ENCODE measurements around the gene MSRB1.
"Not testable (repeated sequence)": the region's sequence is repeated elsewhere in the genome, so short reads cannot be mapped to it uniquely, and the experiment has no call there.

MSRB1 gene

DNA sequence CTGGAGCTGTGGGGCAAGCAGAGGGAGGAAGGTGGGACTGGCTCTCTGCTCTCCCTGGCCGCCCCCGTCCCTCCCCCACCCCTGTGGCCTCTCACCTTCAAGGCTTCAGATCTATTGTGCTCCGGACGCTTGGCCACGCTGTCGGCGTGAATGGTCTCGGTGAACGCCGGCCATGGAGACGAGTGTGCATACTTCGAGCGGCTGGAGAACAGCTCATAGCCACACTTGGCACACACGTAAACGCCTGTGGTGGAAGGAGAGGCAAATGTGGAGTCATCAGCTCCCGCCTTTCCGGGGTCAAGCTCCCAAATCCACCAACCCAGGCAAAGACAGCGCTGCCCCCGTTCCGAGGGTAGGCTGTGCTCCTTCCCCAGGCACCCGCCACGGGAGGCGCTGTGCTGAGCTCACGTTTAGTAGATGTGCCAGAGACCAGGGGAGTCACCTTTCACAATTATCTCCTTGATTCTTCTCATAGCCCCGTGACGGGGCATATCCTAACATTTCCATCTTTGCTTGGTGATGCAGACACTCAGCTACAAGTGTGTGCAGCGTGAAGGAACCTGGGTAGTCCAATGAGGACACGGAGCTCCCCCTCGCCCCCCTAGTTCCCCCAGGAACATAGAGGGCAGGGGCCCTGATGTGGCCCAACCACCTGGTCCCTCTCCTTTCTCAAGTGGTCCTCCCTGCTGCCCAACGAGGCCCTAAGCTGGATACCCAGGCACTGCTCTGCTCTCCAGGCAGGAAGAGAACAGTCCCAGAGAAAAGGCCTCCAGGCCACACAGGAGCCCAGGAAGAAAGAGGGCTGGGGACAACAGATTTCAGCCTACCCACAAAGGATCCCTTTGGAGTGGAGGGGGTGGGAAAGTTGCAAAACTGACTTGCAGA is 1.6 kb downstream of the MSRB1 start:
- no peak overlapping the region for H3K4me3 ChIP-seq (ENCODE audit: control insufficient read depth, low read depth, low read length)
- TF ChIP-seq, protein P1, sequence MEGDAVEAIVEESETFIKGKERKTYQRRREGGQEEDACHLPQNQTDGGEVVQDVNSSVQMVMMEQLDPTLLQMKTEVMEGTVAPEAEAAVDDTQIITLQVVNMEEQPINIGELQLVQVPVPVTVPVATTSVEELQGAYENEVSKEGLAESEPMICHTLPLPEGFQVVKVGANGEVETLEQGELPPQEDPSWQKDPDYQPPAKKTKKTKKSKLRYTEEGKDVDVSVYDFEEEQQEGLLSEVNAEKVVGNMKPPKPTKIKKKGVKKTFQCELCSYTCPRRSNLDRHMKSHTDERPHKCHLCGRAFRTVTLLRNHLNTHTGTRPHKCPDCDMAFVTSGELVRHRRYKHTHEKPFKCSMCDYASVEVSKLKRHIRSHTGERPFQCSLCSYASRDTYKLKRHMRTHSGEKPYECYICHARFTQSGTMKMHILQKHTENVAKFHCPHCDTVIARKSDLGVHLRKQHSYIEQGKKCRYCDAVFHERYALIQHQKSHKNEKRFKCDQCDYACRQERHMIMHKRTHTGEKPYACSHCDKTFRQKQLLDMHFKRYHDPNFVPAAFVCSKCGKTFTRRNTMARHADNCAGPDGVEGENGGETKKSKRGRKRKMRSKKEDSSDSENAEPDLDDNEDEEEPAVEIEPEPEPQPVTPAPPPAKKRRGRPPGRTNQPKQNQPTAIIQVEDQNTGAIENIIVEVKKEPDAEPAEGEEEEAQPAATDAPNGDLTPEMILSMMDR (conservative IDR thresholded peaks at IDR 0.05; ENCODE audit: control insufficient read depth, insufficient read depth, low read depth, low read length): no peak
- no peak for DNase-seq (ENCODE audit: low read depth)

GRCh38 chr16:1940273-1941161 is 2.5 kb downstream of the MSRB1 start:
- TF ChIP-seq, protein P1 (conservative IDR thresholded peaks at IDR 0.05; ENCODE audit: control insufficient read depth, insufficient read depth, low read depth, low read length): no peak
- H3K4me3 ChIP-seq (ENCODE audit: control insufficient read depth, low read depth, low read length): no peak overlapping the region
- DNase-seq (ENCODE audit: low read depth): no peak

DNA sequence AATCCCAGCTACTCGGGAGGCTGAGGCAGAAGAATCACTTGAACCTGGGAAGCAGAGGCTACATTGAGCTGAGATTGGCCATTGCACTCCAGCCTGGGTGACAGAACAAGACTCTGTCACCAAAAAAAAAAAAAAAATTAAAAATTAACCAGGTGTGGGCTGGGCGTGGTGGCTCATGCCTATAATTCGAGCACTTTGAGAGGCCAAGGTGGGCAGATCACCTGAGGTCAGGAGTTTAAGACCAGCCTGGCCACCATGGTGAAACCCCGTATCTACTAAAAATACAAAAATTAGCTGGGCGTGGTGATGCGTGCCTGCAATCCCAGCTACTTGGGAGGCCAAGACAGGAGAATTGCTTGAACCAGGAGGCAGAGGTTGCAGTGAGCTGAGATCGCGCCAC is 3.2 kb downstream of the MSRB1 start:
- not testable (repeated sequence) for H3K4me3 ChIP-seq (ENCODE audit: control insufficient read depth, low read depth, low read length); DNase-seq (ENCODE audit: low read depth)

DNA sequence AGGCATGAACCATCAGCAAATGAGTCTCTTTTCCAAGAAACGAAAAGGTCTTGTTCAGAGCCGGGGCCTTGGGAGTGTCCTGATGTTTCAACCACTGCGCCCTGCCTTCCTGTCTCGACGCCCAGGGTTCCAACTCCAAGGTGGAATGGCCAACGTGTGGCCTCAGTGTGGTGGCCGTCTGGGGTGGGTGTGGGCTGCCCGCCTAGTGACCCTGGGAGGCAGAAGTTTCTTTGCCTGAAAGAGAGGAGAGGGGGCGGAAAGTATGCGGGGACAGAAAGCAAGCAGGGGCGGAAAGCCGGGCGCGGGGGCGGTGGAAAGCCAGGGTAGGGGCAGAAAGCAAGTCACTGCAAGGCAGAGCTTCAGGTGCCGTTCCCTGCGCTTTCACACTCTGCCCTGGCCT is 4.1 kb downstream of the MSRB1 start:
- no peak for DNase-seq (ENCODE audit: low read depth)
- TF ChIP-seq, protein P1 (conservative IDR thresholded peaks at IDR 0.05; ENCODE audit: control insufficient read depth, insufficient read depth, low read depth, low read length): no peak

DNA sequence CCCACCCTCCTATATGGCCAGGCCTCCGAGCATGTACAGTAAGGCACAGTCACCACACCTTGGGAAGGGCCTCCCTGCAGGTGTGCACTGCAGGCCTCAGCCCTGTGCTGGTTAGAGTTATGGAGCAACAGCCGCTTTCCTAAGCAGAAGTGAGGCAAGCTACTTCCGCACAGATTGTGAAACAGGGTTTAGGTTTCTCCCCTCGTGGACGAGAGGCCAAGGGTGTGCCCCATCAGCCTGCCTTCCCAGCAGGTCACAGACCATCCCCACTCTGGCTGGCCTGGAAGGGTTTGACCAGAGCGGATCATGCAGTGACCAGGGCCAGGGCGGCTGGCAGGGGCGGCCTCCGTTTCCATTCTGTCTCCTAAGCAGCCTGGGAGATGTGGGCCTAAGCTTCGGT is 4.7 kb downstream of the MSRB1 start:
- TF ChIP-seq, protein P1 (conservative IDR thresholded peaks at IDR 0.05; ENCODE audit: control insufficient read depth, insufficient read depth, low read depth, low read length): no peak
- no peak for DNase-seq (ENCODE audit: low read depth)
- H3K4me3 ChIP-seq (ENCODE audit: control insufficient read depth, low read depth, low read length): no peak overlapping the region

More for the DNA sequence above, 4.1 kb downstream of the MSRB1 start:
- no peak overlapping the region for H3K4me3 ChIP-seq (ENCODE audit: control insufficient read depth, low read depth, low read length)

GRCh38 chr16:1936945-1937479 is 6.0 kb downstream of the MSRB1 start:
- TF ChIP-seq, protein P1 (conservative IDR thresholded peaks at IDR 0.05; ENCODE audit: control insufficient read depth, insufficient read depth, low read depth, low read length): no peak
- no peak overlapping the region for H3K4me3 ChIP-seq (ENCODE audit: control insufficient read depth, low read depth, low read length)

More at GRCh38 chr16:1936945-1937479, 6.0 kb downstream of the MSRB1 start:
- DNase-seq (ENCODE audit: low read depth): no peak
